Measurements from ENCODE around the gene CAMK1D. TPM values are rescaled to one million over a fixed set of nuclear protein-coding genes. Genes with fewer than 3 reads are reported as not detected.

Gene CAMK1D
- total RNA-seq, 1 experiment from 2014 or later, result 0.63 TPM

DNA sequence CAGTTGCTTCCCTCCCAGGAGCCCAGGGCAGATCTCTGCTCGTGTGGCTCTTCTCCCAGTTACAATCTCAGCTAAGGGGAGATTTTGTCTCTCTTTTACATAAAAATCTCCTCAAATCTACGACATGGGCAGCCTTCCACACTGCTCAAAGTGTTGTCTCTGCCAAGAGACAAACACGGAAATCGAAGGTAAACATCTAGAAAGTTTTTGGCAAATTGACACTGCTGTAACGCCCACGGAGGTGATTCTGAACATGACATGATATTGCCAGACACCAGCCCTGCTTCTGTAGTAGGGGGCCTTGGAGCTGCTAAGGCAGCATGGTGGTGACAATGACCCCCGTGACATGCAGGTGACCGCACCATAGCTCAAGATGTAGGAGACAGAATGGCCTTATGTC lies 523.8 kb downstream of the CAMK1D start:
- Histone ChIP-seq H3K9ac (ENCODE audit: low read length) (no peak overlapping the region), H3K9me3 (ENCODE audit: low read length) (no peaks in the 10 kb centered on the region), H3K36me3 (ENCODE audit: insufficient read depth, low read length) (no peaks in the 10 kb centered on the region), H3K4me2 (ENCODE audit: low read depth, low read length, poor library complexity, severe bottlenecking) (no peak overlapping the region), H4K20me1 (ENCODE audit: insufficient read depth, low read depth, low read length) (no peaks in the 10 kb centered on the region), H3K27ac (ENCODE audit: low read length) (no peak overlapping the region), H3K9me2 (replicated peaks; ENCODE audit: insufficient read depth, low read length) (no peaks in the 10 kb centered on the region), H3K4me1 (ENCODE audit: low read length) (no peaks in the 10 kb centered on the region), H3K79me2 (ENCODE audit: low read length) (no peaks in the 10 kb centered on the region), H3K27me3 (ENCODE audit: low read length) (no peaks in the 10 kb centered on the region), H2AFZ (ENCODE audit: low read length) (no peak overlapping the region), H3K4me3 (ENCODE audit: low read length) (no peak overlapping the region)
- no peak for DNase-seq

DNA sequence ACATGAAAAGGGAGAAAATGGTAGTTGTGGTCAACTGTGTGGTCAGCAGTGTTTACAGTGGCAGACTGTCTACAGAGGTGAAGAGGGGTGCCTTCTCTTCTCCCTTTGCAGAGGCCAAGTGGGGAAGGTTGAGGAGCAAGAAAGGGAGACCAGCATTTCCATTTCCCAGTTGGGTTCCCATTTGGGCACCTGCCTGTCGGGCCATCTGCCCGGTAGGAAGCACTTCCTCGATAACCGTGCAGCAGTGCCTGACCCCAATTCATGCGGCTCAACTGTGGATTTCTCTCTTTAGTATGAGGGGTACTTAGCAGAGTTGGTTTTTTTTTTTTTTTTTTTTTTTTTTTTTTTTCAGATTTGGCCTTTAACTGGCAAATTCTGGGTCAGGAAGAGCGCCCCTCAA lies 525.2 kb downstream of the CAMK1D start:
- Histone ChIP-seq H3K9ac (ENCODE audit: low read length) (no peak overlapping the region), H3K79me2 (ENCODE audit: low read length) (no peaks in the 10 kb centered on the region), H3K4me1 (ENCODE audit: low read length) (no peaks in the 10 kb centered on the region), H4K20me1 (ENCODE audit: insufficient read depth, low read depth, low read length) (no peaks in the 10 kb centered on the region), H3K4me2 (ENCODE audit: low read depth, low read length, poor library complexity, severe bottlenecking) (no peak overlapping the region), H3K9me2 (replicated peaks; ENCODE audit: insufficient read depth, low read length) (no peaks in the 10 kb centered on the region), H2AFZ (ENCODE audit: low read length) (no peak overlapping the region), H3K9me3 (ENCODE audit: low read length) (no peaks in the 10 kb centered on the region), H3K4me3 (ENCODE audit: low read length) (no peak overlapping the region), H3K36me3 (ENCODE audit: insufficient read depth, low read length) (no peaks in the 10 kb centered on the region), H3K27me3 (ENCODE audit: low read length) (no peaks in the 10 kb centered on the region), H3K27ac (ENCODE audit: low read length) (no peak overlapping the region)
- no peak for DNase-seq

GRCh38 chr10:12875100-12875499 lies 525.8 kb downstream of the CAMK1D start:
- H3K27me3 ChIP-seq (ENCODE audit: low read length), result no peaks in the 10 kb centered on the region
- H3K79me2 ChIP-seq (ENCODE audit: low read length), result no peaks in the 10 kb centered on the region
- no peak overlapping the region for H3K4me3 ChIP-seq (ENCODE audit: low read length)
- H3K9me3 ChIP-seq (ENCODE audit: low read length), result no peaks in the 10 kb centered on the region
- H3K9ac ChIP-seq (ENCODE audit: low read length), result no peak overlapping the region
- H3K9me2 ChIP-seq (replicated peaks; ENCODE audit: insufficient read depth, low read length), result no peaks in the 10 kb centered on the region
- no peaks in the 10 kb centered on the region for H3K4me1 ChIP-seq (ENCODE audit: low read length)
- H3K27ac ChIP-seq (ENCODE audit: low read length), result no peak overlapping the region
- no peak for DNase-seq
- no peaks in the 10 kb centered on the region for H3K36me3 ChIP-seq (ENCODE audit: insufficient read depth, low read length)
- H3K4me2 ChIP-seq (ENCODE audit: low read depth, low read length, poor library complexity, severe bottlenecking), result no peak overlapping the region
- no peak overlapping the region for H2AFZ ChIP-seq (ENCODE audit: low read length)
- H4K20me1 ChIP-seq (ENCODE audit: insufficient read depth, low read depth, low read length), result no peaks in the 10 kb centered on the region

DNA sequence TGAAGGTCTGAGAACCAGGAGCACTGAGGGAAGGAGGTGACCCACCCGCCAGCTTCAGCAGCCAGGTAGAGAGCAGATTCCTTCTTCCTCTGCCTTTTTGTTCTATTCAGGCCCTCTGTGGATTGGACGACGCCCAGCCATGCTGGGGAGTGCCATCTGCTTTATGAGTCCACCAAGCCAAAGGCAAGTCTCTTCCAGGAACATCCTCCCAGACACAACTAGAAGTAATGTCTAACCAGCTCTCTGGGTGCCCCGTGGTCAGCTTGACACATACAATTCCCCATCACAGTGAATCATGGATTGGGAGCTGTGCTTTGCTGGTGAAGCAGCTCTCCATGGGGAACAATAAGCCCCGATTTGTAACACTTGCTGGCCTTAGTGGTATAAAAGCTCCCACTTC lies 526.9 kb downstream of the CAMK1D start:
- H3K9ac ChIP-seq (ENCODE audit: low read length), result no peak overlapping the region
- DNase-seq, result no peak
- no peaks in the 10 kb centered on the region for H3K4me1 ChIP-seq (ENCODE audit: low read length)
- no peak overlapping the region for H3K27ac ChIP-seq (ENCODE audit: low read length)
- no peaks in the 10 kb centered on the region for H3K27me3 ChIP-seq (ENCODE audit: low read length)
- H3K9me3 ChIP-seq (ENCODE audit: low read length), result no peaks in the 10 kb centered on the region
- no peaks in the 10 kb centered on the region for H3K36me3 ChIP-seq (ENCODE audit: insufficient read depth, low read length)
- H3K79me2 ChIP-seq (ENCODE audit: low read length), result no peaks in the 10 kb centered on the region
- no peak overlapping the region for H2AFZ ChIP-seq (ENCODE audit: low read length)
- no peak overlapping the region for H3K4me2 ChIP-seq (ENCODE audit: low read depth, low read length, poor library complexity, severe bottlenecking)
- no peak overlapping the region for H3K4me3 ChIP-seq (ENCODE audit: low read length)
- H3K9me2 ChIP-seq (replicated peaks; ENCODE audit: insufficient read depth, low read length), result no peaks in the 10 kb centered on the region
- no peaks in the 10 kb centered on the region for H4K20me1 ChIP-seq (ENCODE audit: insufficient read depth, low read depth, low read length)

DNA sequence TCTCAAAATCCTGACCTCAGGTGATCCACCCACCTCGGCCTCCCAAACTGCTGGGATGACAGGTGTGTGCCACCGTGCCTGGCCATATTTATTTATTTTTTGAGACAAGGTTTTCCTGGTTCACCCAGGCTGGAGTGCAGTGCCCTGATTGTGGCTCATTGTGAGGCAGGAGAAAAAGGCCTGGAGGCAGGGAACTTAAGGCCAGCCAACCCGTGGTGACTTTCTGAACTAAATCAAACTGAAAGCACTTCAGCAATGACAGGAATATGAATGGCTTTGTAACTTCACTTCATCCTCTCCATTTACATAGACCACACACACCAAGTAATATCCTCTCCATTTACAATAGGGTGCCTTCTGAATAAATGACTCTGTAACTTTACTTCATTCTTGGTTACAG lies 527.8 kb downstream of the CAMK1D start:
- H3K36me3 ChIP-seq (ENCODE audit: insufficient read depth, low read length), result no peaks in the 10 kb centered on the region
- H3K4me1 ChIP-seq (ENCODE audit: low read length), result no peaks in the 10 kb centered on the region
- H4K20me1 ChIP-seq (ENCODE audit: insufficient read depth, low read depth, low read length), result no peaks in the 10 kb centered on the region
- H3K9me3 ChIP-seq (ENCODE audit: low read length), result no peaks in the 10 kb centered on the region
- H3K4me3 ChIP-seq (ENCODE audit: low read length), result no peak overlapping the region
- no peak overlapping the region for H3K27ac ChIP-seq (ENCODE audit: low read length)
- no peak overlapping the region for H3K4me2 ChIP-seq (ENCODE audit: low read depth, low read length, poor library complexity, severe bottlenecking)
- no peak for DNase-seq
- no peaks in the 10 kb centered on the region for H3K27me3 ChIP-seq (ENCODE audit: low read length)
- no peak overlapping the region for H3K9ac ChIP-seq (ENCODE audit: low read length)
- no peaks in the 10 kb centered on the region for H3K79me2 ChIP-seq (ENCODE audit: low read length)
- no peak overlapping the region for H2AFZ ChIP-seq (ENCODE audit: low read length)
- H3K9me2 ChIP-seq (replicated peaks; ENCODE audit: insufficient read depth, low read length), result no peaks in the 10 kb centered on the region

- Histone ChIP-seq H3K9me2 (replicated peaks; ENCODE audit: insufficient read depth, low read length) (no peaks in the 10 kb centered on the region), H3K4me1 (ENCODE audit: low read length) (no peaks in the 10 kb centered on the region), H2AFZ (ENCODE audit: low read length) (no peak overlapping the region), H3K4me3 (ENCODE audit: low read length) (no peak overlapping the region), H3K9me3 (ENCODE audit: low read length) (no peaks in the 10 kb centered on the region), H3K9ac (ENCODE audit: low read length) (no peak overlapping the region), H3K79me2 (ENCODE audit: low read length) (no peaks in the 10 kb centered on the region), H3K4me2 (ENCODE audit: low read depth, low read length, poor library complexity, severe bottlenecking) (no peak overlapping the region), H4K20me1 (ENCODE audit: insufficient read depth, low read depth, low read length) (no peaks in the 10 kb centered on the region), H3K27me3 (ENCODE audit: low read length) (no peaks in the 10 kb centered on the region), H3K27ac (ENCODE audit: low read length) (no peak overlapping the region), H3K36me3 (ENCODE audit: insufficient read depth, low read length) (no peaks in the 10 kb centered on the region)
- DNase-seq, result no peak
Observed at GRCh38 chr10:12880423-12880822, 531.1 kb downstream of the CAMK1D start.

DNA sequence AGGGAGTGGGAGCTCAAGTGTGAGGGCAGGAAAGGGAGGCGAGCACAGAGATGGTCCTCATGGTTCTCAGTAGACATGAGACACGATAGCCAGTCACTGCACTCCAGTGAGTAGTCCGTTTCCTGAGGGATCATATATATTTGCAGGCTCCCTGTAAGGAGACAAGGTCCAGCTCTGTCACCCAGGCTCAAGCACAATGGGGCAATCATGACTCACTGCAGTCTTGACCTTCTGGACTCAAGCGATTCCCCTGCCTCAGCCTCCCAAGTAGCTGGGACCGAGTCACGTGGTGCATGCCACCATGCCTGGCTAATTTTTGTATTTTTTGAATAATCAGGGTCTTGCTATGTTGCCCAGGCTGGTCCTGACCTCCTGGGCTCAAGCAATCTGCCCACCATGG lies 535.5 kb downstream of the CAMK1D start:
- H3K36me3 ChIP-seq (ENCODE audit: insufficient read depth, low read length), result no peaks in the 10 kb centered on the region
- no peaks in the 10 kb centered on the region for H4K20me1 ChIP-seq (ENCODE audit: insufficient read depth, low read depth, low read length)
- H3K27me3 ChIP-seq (ENCODE audit: low read length), result no peaks in the 10 kb centered on the region
- H3K9me2 ChIP-seq (replicated peaks; ENCODE audit: insufficient read depth, low read length), result no peaks in the 10 kb centered on the region
- no peak overlapping the region for H3K9ac ChIP-seq (ENCODE audit: low read length)
- H3K4me2 ChIP-seq (ENCODE audit: low read depth, low read length, poor library complexity, severe bottlenecking), result no peak overlapping the region
- H3K27ac ChIP-seq (ENCODE audit: low read length), result no peak overlapping the region
- no peaks in the 10 kb centered on the region for H3K9me3 ChIP-seq (ENCODE audit: low read length)
- no peak overlapping the region for H3K4me3 ChIP-seq (ENCODE audit: low read length)
- no peak for DNase-seq
- no peak overlapping the region for H2AFZ ChIP-seq (ENCODE audit: low read length)
- no peaks in the 10 kb centered on the region for H3K4me1 ChIP-seq (ENCODE audit: low read length)
- no peaks in the 10 kb centered on the region for H3K79me2 ChIP-seq (ENCODE audit: low read length)

Small RNA genes within 50 kb of the gene (small RNA-seq; reads per million reads assigned to genes)
- gene MIR4480, result not detected
- gene MIR548Q, result not detected
- gene RF00279, result 0.36 reads per million
- gene RN7SL198P, result not detected
- not detected for gene RNU6ATAC39P

Other genes starting within 250 kb of the CAMK1D start
- 6.6 and 17.7 TPM in 2 replicates for gene SEC61A2, start 219.9 kb upstream of the CAMK1D start, total RNA-seq (2014; rRNA removed; shearing (Covaris generic); ENCODE audit: low replicate concordance)
- gene NUDT5, start 153.7 kb upstream of the CAMK1D start, total RNA-seq (2014; rRNA removed; shearing (Covaris generic); ENCODE audit: low replicate concordance), result 73.2 and 96.9 TPM in 2 replicates
- 82.9 and 138 TPM in 2 replicates for gene CDC123, start 153.4 kb upstream of the CAMK1D start, total RNA-seq (2014; rRNA removed; shearing (Covaris generic); ENCODE audit: low replicate concordance)